ENCODE results near the gene C11orf97. TPM values are rescaled to one million over a fixed set of nuclear protein-coding genes. Genes with fewer than 3 reads are reported as not detected.

Gene C11orf97
- total and polyA plus RNA-seq, 2 of the 8 experiments (the other 6 are each of a cell fraction or from before 2014, with no cell fraction given) = not detected

DNA sequence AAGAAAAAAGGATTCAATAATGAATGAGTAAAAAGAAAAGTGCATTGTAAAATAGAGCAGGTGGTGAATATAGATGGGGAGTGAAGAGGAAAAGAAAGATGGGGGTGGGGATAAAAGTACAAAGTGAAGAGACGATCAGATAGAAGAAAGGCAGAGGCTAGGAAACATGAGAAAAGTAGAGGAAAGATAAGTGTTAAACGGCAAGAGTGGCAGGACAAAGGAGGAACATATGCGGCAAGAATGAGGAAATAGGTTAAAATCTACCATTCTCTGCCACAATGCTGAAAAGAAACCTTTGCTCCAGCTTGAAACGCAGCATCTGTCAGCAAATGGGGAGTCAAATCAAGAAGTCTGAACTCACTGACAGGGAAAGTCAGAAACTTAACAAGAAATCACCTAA is 38.3 kb downstream of the C11orf97 start (continued):
- TF ChIP-seq CHD7 (IDR thresholded peaks at IDR 0.05; ENCODE audit: insufficient replicate concordance, low read length) (no peak), EGR1 (IDR thresholded peaks at IDR 0.05; ENCODE audit: borderline replicate concordance, low read depth, low read length) (no peak), JUN (IDR thresholded peaks at IDR 0.05; ENCODE audit: low read depth, low read length) (no peak), FOSL1 (IDR thresholded peaks at IDR 0.05; ENCODE audit: insufficient read depth, low read depth, low read length) (no peak)

Data from H1 (cell line).